Measurements from ENCODE around the gene IKBKG. TPM values are rescaled to one million over a fixed set of nuclear protein-coding genes. Genes with fewer than 3 reads are reported as not detected.

Gene IKBKG
- total RNA-seq (2022; extraction: Qiagen RNA extraction; ENCODE audit: low read depth): 30.5 to 46.4 TPM (median 42.7 TPM) in 5 replicates

GRCh38 chrX:154547245-154548027, at the start of gene IKBKG:
Gene IKBKG (plus strand): TSS chrX:154547620. CDS start chrX:154552003, 4,383 bp downstream.

GRCh38 chrX:154515966-154516655, 31.3 kb upstream of the IKBKG start, which contains the start of gene FAM3A:
Gene FAM3A (minus strand): TSS chrX:154516232. CDS start chrX:154515772, 460 bp downstream.

GRCh38 chrX:154546354-154547244, 821 bp upstream of the IKBKG start, which contains the start of gene G6PD:
Gene G6PD (minus strand): TSS chrX:154546846. CDS start chrX:154546155, 691 bp downstream.

GRCh38 chrX:154584585-154585183, 37.3 kb downstream of the IKBKG start, which contains the start of gene CTAG1A:
Gene CTAG1A (plus strand): TSS chrX:154585133. CDS start chrX:154585207, 74 bp downstream.

Other genes starting within 250 kb of the IKBKG start
- gene FLNA, start 173.0 kb upstream of the IKBKG start, total RNA-seq (2022; extraction: Qiagen RNA extraction; ENCODE audit: low read depth): 1,086 to 1,787 TPM (median 1,647 TPM) in 5 replicates
- 129 to 165 TPM (median 156 TPM) in 5 replicates for gene EMD, start 168.3 kb upstream of the IKBKG start, total RNA-seq (2022; extraction: Qiagen RNA extraction; ENCODE audit: low read depth)
- gene RPL10, start 149.2 kb upstream of the IKBKG start, total RNA-seq (2022; extraction: Qiagen RNA extraction; ENCODE audit: low read depth): 4,540 to 5,428 TPM (median 5,078 TPM) in 5 replicates
- 21.0 to 37.2 TPM (median 29.7 TPM) in 5 replicates for gene DNASE1L1, start 138.4 kb upstream of the IKBKG start, total RNA-seq (2022; extraction: Qiagen RNA extraction; ENCODE audit: low read depth)
- 27.8 to 42.7 TPM (median 37.9 TPM) in 5 replicates for gene TAFAZZIN, start 136.1 kb upstream of the IKBKG start, total RNA-seq (2022; extraction: Qiagen RNA extraction; ENCODE audit: low read depth)
- 63.7 to 111 TPM (median 109 TPM) in 5 replicates for gene ATP6AP1, start 118.9 kb upstream of the IKBKG start, total RNA-seq (2022; extraction: Qiagen RNA extraction; ENCODE audit: low read depth)
- 77.9 to 119 TPM (median 111 TPM) in 5 replicates for gene GDI1, start 110.5 kb upstream of the IKBKG start, total RNA-seq (2022; extraction: Qiagen RNA extraction; ENCODE audit: low read depth)
- 99.3 to 131 TPM (median 117 TPM) in 5 replicates for gene FAM50A, start 103.5 kb upstream of the IKBKG start, total RNA-seq (2022; extraction: Qiagen RNA extraction; ENCODE audit: low read depth)
- 5.9 to 24.3 TPM (median 12.7 TPM) in 5 replicates for gene PLXNA3, start 89.3 kb upstream of the IKBKG start, total RNA-seq (2022; extraction: Qiagen RNA extraction; ENCODE audit: low read depth)
- 38.8 to 73.0 TPM (median 64.3 TPM) in 5 replicates for gene LAGE3, start 68.3 kb upstream of the IKBKG start, total RNA-seq (2022; extraction: Qiagen RNA extraction; ENCODE audit: low read depth)
- gene UBL4A, start 61.0 kb upstream of the IKBKG start, total RNA-seq (2022; extraction: Qiagen RNA extraction; ENCODE audit: low read depth): 53.0 to 75.0 TPM (median 69.6 TPM) in 5 replicates
- gene SLC10A3, start 57.0 kb upstream of the IKBKG start, total RNA-seq (2022; extraction: Qiagen RNA extraction; ENCODE audit: low read depth): 24.7 to 44.4 TPM (median 43.2 TPM) in 5 replicates
- gene FAM3A, start 31.4 kb upstream of the IKBKG start, total RNA-seq (2022; extraction: Qiagen RNA extraction; ENCODE audit: low read depth): 27.7 to 49.1 TPM (median 46.5 TPM) in 5 replicates
- gene G6PD, start 774 bp upstream of the IKBKG start, total RNA-seq (2022; extraction: Qiagen RNA extraction; ENCODE audit: low read depth): 1,245 to 1,640 TPM (median 1,501 TPM) in 5 replicates
- gene CTAG1A, start 37.5 kb downstream of the IKBKG start, total RNA-seq (2022; extraction: Qiagen RNA extraction; ENCODE audit: low read depth): not detected in 5 replicates
- not detected in 5 replicates for gene CTAG1B, start 71.7 kb downstream of the IKBKG start, total RNA-seq (2022; extraction: Qiagen RNA extraction; ENCODE audit: low read depth)
- gene CTAG2, start 106.0 kb downstream of the IKBKG start, total RNA-seq (2022; extraction: Qiagen RNA extraction; ENCODE audit: low read depth): not detected in 5 replicates
- gene GAB3, start 203.5 kb downstream of the IKBKG start, total RNA-seq (2022; extraction: Qiagen RNA extraction; ENCODE audit: low read depth): 0.21 to 1.9 TPM (median 0.70 TPM) in 5 replicates
- gene DKC1, start 215.2 kb downstream of the IKBKG start, total RNA-seq (2022; extraction: Qiagen RNA extraction; ENCODE audit: low read depth): 153 to 244 TPM (median 171 TPM) in 5 replicates